Adrenal gland (tissue), 5 donors: ENCODE data around the gene SERTAD2.

Source experiments
- POLR2A ChIP-seq, 2 donors: fragments of 450-650 bp; IDR thresholded peaks; one replicate each; pipeline ENCODE4 v1.6.1; 2017; ENCODE audit warnings: antibody characterized with exemption in 2 of 2, mild to moderate bottlenecking in 2 of 2, moderate library complexity in 1 of 2
- TF ChIP-seq, protein P1 (sequence below), 6 experiments: fragments of 450-650 bp in 4 of 6; fragments of 200-600 bp in 2 of 6; sonication (generic) in 1 of 6; IDR thresholded peaks; 1 replicate in 5 of 6; 2 replicates in 1 of 6; pipeline versions ENCODE4 v1.5.1 to v1.8.0; 2016 to 2021; ENCODE audit warnings: antibody characterized with exemption in 6 of 6, mild to moderate bottlenecking in 2 of 6, moderate library complexity in 1 of 6
- donor health status: DM: no; HTN: no; CAD: no.

DNA sequence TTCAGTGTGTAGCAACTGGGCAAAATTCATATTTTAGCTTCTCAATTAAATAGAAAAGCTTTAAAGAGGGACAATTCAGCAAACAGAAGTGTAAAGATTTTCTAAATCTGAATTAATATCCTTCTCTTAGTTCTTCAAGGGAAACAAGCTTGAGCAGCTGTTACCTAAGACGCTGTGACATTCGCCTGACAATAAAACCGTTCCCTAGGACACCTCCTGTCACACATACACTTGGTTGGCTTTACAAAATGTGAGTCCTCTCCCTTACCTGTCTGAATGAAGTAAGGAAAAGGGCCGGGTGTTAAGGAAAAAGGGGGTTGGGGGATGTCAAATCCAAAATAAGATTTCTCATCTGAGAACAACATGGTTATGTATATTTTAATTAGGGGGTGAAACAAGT, 2.1 kb downstream of the SERTAD2 start:
- TF ChIP-seq, protein P1, sequence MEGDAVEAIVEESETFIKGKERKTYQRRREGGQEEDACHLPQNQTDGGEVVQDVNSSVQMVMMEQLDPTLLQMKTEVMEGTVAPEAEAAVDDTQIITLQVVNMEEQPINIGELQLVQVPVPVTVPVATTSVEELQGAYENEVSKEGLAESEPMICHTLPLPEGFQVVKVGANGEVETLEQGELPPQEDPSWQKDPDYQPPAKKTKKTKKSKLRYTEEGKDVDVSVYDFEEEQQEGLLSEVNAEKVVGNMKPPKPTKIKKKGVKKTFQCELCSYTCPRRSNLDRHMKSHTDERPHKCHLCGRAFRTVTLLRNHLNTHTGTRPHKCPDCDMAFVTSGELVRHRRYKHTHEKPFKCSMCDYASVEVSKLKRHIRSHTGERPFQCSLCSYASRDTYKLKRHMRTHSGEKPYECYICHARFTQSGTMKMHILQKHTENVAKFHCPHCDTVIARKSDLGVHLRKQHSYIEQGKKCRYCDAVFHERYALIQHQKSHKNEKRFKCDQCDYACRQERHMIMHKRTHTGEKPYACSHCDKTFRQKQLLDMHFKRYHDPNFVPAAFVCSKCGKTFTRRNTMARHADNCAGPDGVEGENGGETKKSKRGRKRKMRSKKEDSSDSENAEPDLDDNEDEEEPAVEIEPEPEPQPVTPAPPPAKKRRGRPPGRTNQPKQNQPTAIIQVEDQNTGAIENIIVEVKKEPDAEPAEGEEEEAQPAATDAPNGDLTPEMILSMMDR (IDR thresholded peaks at IDR 0.05) = no peak
- TF ChIP-seq POLR2A (IDR thresholded peaks at IDR 0.05) = no peak
